HL-60/S4 (cell line): ENCODE data around the gene TADA3.
"Not testable (repeated sequence)": the region's sequence is repeated elsewhere in the genome, so short reads cannot be mapped to it uniquely, and the experiment has no call there.

Experiments used
- in situ Hi-C: fragments of 300-500 bp; cut with MboI; formaldehyde crosslinking; loops from 2 replicates; pipeline ENCODE4 v1.14.3; 2022; ENCODE audit warnings: low sequenced_read_pairs

TADA3 gene

GRCh38 chr3:9784965-9785364 lies 7.3 kb downstream of the TADA3 start:
- in situ Hi-C loops: no loop called here

DNA sequence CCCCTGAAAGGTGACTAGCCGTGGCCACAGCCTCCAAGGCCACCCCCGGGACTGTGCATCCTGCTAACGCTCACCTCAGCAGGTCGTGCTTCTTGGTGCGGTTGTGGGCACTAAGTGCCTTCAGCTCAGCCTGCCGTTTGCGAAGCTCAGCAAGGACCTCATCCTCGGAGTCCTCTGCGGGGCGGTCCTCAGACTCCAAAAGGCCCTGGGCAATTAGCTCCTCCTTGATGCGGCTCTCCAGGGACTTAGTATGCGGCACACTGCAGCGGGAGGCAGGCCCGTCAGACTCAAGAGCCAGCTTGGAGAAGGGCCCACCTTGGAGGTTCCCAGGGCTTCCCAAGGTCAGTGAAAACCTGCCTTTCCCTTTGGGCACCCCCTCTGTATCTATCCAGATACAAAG lies 8.3 kb downstream of the TADA3 start:
- in situ Hi-C loops: no loop called here

GRCh38 chr3:9782770-9783169 lies 9.5 kb downstream of the TADA3 start:
- in situ Hi-C loops: no loop called here

DNA sequence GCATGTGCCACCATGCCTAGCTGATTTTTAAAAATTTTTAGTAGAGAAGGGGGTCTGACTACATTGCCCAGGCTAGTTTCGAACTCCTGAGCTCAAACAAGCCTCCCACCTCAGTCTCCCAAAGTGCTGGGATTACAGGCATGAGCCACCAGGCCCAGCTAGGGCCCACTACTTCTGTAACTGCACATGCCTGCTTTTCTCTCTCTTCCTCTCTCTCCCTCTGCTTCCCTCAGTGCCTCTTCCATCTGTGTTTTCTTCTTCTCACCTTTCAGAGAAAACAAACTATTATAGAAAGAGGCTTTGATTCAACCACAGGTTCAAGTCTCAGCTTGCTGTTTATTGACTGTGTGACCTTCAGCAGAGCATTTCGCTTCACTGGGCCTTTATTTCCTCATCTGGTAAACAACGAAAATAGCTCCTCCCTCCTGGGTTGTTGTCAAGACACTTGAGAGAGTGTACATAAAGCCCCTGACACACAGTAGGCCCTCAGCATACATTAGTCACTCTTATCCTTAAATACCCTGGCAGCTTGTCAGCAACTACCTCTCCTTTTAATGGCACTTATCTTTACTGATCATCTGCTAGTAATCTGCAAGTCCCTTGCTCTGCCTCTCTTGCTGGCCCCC lies 10.2 kb downstream of the TADA3 start:
- in situ Hi-C loops: no loop called here

DNA sequence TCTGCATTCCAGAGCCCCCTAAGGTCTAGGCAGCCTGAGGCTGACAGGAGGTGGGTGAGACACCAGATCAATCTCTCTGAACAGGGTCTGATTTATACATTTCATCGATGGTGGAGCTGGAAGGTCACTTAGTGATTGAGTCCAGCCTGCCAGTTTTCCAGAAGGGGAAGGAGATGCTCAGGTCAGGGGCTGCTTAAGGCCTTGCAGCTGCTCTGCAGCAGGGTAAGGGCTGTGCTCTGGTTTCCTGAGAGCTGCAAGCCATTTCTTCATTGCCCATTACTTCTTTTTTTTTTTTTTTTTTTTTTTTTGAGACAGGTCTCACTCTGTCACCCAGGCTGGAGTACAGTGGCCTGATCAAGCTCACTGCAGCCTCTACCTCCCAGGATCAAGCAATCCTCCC lies 10.7 kb downstream of the TADA3 start:
- in situ Hi-C loops: no loop called here

GRCh38 chr3:9780910-9781309 lies 11.4 kb downstream of the TADA3 start:
- in situ Hi-C loops: no loop called here

DNA sequence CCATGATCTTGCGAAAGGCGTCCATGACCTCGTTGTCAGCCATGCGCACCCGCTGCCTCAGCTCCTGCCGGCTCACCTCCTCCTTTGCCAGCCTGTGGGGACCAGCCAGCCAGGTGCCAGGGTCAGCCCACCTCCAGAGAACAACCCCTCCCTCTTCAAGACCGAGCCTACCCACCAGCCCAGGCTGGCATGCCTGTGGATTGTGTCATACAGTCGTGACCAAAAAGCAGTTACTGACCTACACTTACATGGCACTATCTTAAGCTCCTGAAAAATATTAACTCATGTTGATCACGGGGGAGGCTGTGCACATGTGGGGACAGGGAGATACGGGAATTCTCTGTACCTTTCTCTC lies 11.8 kb downstream of the TADA3 start:
- in situ Hi-C loops: no loop called here

- in situ Hi-C loops: no loop called here
Observed at GRCh38 chr3:9779721-9780457, 12.4 kb downstream of the TADA3 start.

- in situ Hi-C loops: no loop called here
Observed at GRCh38 chr3:9779075-9779593, 13.1 kb downstream of the TADA3 start.

GRCh38 chr3:9778143-9779074 lies 13.9 kb downstream of the TADA3 start:
- in situ Hi-C loops: no loop called here

DNA sequence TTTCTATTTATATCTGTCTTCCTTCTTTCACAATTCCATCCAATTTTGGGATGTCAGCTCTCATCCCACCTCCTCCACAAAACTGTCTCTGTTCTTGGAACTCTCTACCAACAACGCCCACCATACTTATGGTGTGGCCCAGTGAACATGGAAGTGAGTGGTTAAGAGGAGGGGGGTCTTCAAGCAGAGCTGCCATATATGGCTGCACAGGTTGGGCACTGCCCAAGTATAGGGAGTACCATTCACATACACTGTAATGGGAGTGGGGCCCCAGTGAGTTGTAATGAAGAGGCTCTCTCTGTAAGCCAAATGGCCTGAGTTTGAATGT lies 14.6 kb downstream of the TADA3 start:
- in situ Hi-C loops: no loop called here

- in situ Hi-C loops: no loop called here
Observed at GRCh38 chr3:9776896-9777693, 15.2 kb downstream of the TADA3 start.

GRCh38 chr3:9771007-9771406 lies 21.3 kb downstream of the TADA3 start:
- in situ Hi-C loops: not testable (repeated sequence)

DNA sequence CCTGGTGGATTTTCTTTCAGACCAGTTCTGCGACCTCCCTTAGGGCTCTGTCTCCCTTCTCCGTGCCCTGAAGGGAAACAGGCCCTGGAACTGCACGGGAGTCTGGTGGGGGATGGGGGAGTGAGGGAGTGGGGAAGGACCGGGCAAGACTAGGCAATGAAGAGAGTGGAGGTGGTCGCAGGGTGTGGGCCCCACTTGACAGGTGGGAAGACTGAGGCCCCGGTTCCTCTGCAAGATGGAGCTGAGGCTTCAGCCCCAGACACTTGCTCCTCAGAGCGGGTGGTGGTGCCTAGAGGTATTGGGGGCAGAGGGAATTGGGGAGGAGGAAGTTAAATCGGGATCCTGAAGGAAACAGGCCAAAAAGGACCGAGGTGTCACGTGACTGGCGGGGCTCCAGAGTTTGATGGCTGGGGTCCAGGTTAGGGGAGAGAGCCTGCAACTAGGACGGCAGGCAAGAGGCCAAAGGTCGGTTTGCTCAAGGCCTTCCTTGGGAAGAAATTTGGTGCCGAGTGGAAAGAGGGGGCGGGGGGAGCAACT lies 21.9 kb downstream of the TADA3 start:
- in situ Hi-C loops: no loop called here

- in situ Hi-C loops: no loop called here
Observed at GRCh38 chr3:9769426-9770275, 22.6 kb downstream of the TADA3 start, which contains the start of gene CAMK1. Gene CAMK1, minus strand, starts transcription at chr3:9769947. Its CDS starts 2,198 bp downstream, at chr3:9767749.

DNA sequence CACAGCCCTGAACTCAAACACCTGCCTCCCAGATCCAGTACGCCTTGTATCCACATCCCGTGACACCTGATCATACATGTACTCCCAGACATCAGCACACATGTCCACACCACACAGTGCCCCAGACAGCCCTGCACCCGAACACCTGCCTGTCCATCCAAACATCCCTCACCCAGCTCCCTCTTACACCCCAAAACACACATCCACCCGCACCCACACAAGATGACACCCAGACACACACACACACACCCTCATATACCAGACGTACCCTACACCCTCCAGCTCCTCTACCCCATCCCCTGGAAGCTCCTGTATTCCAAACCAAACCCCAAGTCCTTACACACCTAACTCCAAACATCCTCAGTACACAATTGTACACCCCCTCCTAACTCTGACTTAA lies 23.3 kb downstream of the TADA3 start:
- in situ Hi-C loops: no loop called here

GRCh38 chr3:9768141-9768775 lies 24.0 kb downstream of the TADA3 start:
- in situ Hi-C loops: no loop called here

DNA sequence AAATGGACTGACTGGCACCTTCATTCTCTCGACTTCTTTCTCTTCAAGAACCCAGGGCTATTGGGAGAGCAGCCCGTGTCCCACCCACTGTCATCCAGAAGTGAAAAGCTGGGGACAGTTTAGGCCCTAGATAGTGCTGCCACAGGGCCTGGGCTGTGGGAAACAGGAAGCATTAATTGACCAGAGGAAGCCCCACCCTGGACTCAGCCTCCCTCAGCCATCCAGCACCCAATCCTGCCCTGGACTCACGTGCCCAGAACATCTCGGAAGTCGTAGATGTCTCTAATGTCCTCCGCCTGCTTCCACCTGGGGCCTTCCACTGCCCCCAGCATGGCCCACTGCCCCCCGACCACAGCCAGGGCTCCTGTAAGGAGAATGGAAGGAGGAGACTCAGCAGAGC lies 24.9 kb downstream of the TADA3 start:
- in situ Hi-C loops: no loop called here

DNA sequence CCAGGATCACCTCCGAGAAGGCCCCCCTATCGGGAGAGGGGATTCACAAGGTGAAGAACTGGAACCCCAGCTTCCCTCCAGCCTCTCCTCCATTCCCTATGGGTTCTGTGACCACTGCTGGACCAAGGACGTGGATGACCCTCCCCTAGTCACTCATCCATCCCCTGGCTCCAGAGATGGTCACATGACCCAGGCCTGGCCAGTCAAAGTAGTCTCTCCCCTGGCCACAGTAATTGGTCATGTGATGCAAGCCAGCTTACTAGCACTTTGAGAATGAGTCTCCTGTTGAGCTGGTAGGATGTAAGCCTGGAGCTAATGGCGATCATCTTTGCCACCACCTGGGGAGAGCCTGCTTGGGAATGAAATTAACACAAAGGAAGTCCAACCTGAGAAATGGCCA lies 26.4 kb downstream of the TADA3 start:
- in situ Hi-C loops: no loop called here
